HG03103 (cell line): ENCODE data around the gene BICDL1.

Source experiments
- ATAC-seq: cut with Tn5 transposase; IDR thresholded peaks from one replicate; pipeline ENCODE4 v1.9.1; 2021; ENCODE audit warnings: low read depth; ENCODE audit not compliant: unreplicated experiment

The BICDL1 gene

GRCh38 chr12:120076651-120077050 is 87.6 kb downstream of the BICDL1 start:
- ATAC-seq: no peak

- no peak for ATAC-seq
These were observed 88.2 kb downstream of the BICDL1 start for GRCh38 chr12:120077260-120077659.

GRCh38 chr12:120078868-120079267 is 89.8 kb downstream of the BICDL1 start:
- no peak for ATAC-seq

- no peak for ATAC-seq
These were observed 90.7 kb downstream of the BICDL1 start for GRCh38 chr12:120079411-120080400.

- ATAC-seq: no peak
These were observed 92.6 kb downstream of the BICDL1 start for GRCh38 chr12:120081641-120082040.

GRCh38 chr12:120085920-120086645 is 97.0 kb downstream of the BICDL1 start:
- ATAC-seq: no peak

- ATAC-seq: peak; percentile 95
These were observed 98.0 kb downstream of the BICDL1 start for GRCh38 chr12:120086801-120087621.

GRCh38 chr12:120089105-120089504 is 100.1 kb downstream of the BICDL1 start:
- ATAC-seq: no peak

GRCh38 chr12:120089796-120090195 is 100.8 kb downstream of the BICDL1 start:
- ATAC-seq: no peak

- no peak for ATAC-seq
These were observed 101.2 kb downstream of the BICDL1 start for GRCh38 chr12:120090206-120090605.

- no peak for ATAC-seq
These were observed 101.7 kb downstream of the BICDL1 start for GRCh38 chr12:120090626-120091295.

- ATAC-seq: no peak
These were observed 102.5 kb downstream of the BICDL1 start for GRCh38 chr12:120091371-120092090.

- ATAC-seq: no peak
These were observed 103.7 kb downstream of the BICDL1 start for GRCh38 chr12:120092551-120093335.

GRCh38 chr12:120093336-120093591 is 104.2 kb downstream of the BICDL1 start:
- ATAC-seq: no peak

GRCh38 chr12:120093592-120094355 is 104.7 kb downstream of the BICDL1 start:
- no peak for ATAC-seq

- ATAC-seq: no peak
These were observed 105.4 kb downstream of the BICDL1 start for GRCh38 chr12:120094485-120094884.

GRCh38 chr12:120095331-120095730 is 106.3 kb downstream of the BICDL1 start:
- no peak for ATAC-seq

- ATAC-seq: no peak
These were observed 106.7 kb downstream of the BICDL1 start for GRCh38 chr12:120095736-120096135.
